Activated CD4-positive, alpha-beta T cell treated with anti-CD3 and anti-CD28 coated beads for 36 hours (primary cell): ENCODE measurements around the gene TSHZ2. TPM values are rescaled to one million over a fixed set of nuclear protein-coding genes. Genes with fewer than 3 reads are reported as not detected.

Source experiments
- ATAC-seq: fragments of 200-7000 bp; cut with Tn5 transposase; one replicate; pipeline ENCODE4 v1.10.0; 2021; ENCODE audit warnings: mild to moderate bottlenecking, moderate library complexity
- CTCF ChIA-PET: fragments of 350-600 bp; sonication (Branson Sonifier 250); formaldehyde crosslinking; loops from one replicate; lab custom pipeline; 2021; ENCODE audit warnings: antibody characterized with exemption; lab: Charles Lee
- POLR2A ChIA-PET: fragments of 350-600 bp; sonication (Branson Sonifier 250); formaldehyde crosslinking; loops from one replicate; lab custom pipeline; 2021; ENCODE audit warnings: antibody characterized with exemption, inconsistent platforms; lab: Charles Lee
- DNase-seq: peaks from one replicate; pipeline ENCODE4 v3.0.0-alpha.2; 2020
- H3K27ac Mint-ChIP-seq: one replicate; pipeline ENCODE4 v1.8.0; 2021; ENCODE audit warnings: mixed read lengths
- H3K27me3 Mint-ChIP-seq: one replicate; pipeline ENCODE4 v1.8.0; 2021; ENCODE audit warnings: mixed read lengths
- H3K36me3 Mint-ChIP-seq: one replicate; pipeline ENCODE4 v1.8.0; 2021; ENCODE audit warnings: low read depth, mixed read lengths
- H3K4me1 Mint-ChIP-seq: one replicate; pipeline ENCODE4 v1.8.0; 2021; ENCODE audit warnings: mixed read lengths
- H3K4me3 Mint-ChIP-seq: one replicate; pipeline ENCODE4 v1.8.0; 2021; ENCODE audit warnings: mild to moderate bottlenecking, moderate library complexity, mixed read lengths
- H3K9me3 Mint-ChIP-seq: one replicate; pipeline ENCODE4 v1.8.0; 2021; ENCODE audit warnings: low read depth, mixed read lengths
- intact Hi-C, 2 experiments: fragments of 100-400 bp; cut with DNase I in 1 of 2; cut with micrococcal nuclease in 1 of 2; formaldehyde crosslinking; loops; one replicate each; pipeline versions ENCODE4 v1.14.2 to v1.15.1; 2022 to 2024; cut with DNase I, micrococcal nuclease
- total RNA-seq, 2 experiments: library from RNA; stranded (reverse); gene quantifications; one replicate each; pipeline ENCODE4 v1.2.3, GENCODE V29; 2021

Gene TSHZ2
- total RNA-seq, 2 experiments from 2014 or later: 25.9 to 43.6 TPM

- Mint-ChIP-seq H3K36me3 (peaks cover 6% of the 10 kb centered on the region), H3K27me3 (no peaks in the 10 kb centered on the region), H3K27ac (no peak overlapping the region), H3K4me3 (no peak overlapping the region), H3K4me1 (peaks cover 3% of the 10 kb centered on the region), H3K9me3 (no peaks in the 10 kb centered on the region)
- POLR2A ChIA-PET: no interaction called here
- DNase-seq (no peak), ATAC-seq (no peak)
- CTCF ChIA-PET: interaction anchor here (0.9 kb wide), 1 partner anchor 65 kb away, joined by 3 read pairs; no protein-coding TSS in a partner anchor
- intact Hi-C loops: no loop called here
These were observed 360.1 kb downstream of the TSHZ2 start for GRCh38 chr20:53332022-53332837.

- H3K9me3 Mint-ChIP-seq: no peaks in the 10 kb centered on the region
- ChIA-PET POLR2A (no interaction called here), CTCF (interaction anchor here (0.6 kb wide), 1 partner anchor 411 kb away, joined by 3 read pairs; no protein-coding TSS in a partner anchor)
- no peak overlapping the region for H3K4me3 Mint-ChIP-seq
- peaks cover 3% of the 10 kb centered on the region for H3K4me1 Mint-ChIP-seq
- H3K36me3 Mint-ChIP-seq: peaks cover 3% of the 10 kb centered on the region
- H3K27me3 Mint-ChIP-seq: no peaks in the 10 kb centered on the region
- intact Hi-C loops: no loop called here
- no peak overlapping the region for H3K27ac Mint-ChIP-seq
- DNase-seq (no peak), ATAC-seq (no peak)
These were observed 362.7 kb downstream of the TSHZ2 start for GRCh38 chr20:53334861-53335260.

- no peaks in the 10 kb centered on the region for H3K9me3 Mint-ChIP-seq
- intact Hi-C loops: no loop called here
These were observed 363.4 kb downstream of the TSHZ2 start for GRCh38 chr20:53335555-53335954.

GRCh38 chr20:53336892-53337291 is 364.7 kb downstream of the TSHZ2 start:
- Mint-ChIP-seq H3K27ac (no peak overlapping the region), H3K4me3 (no peak overlapping the region), H3K36me3 (peaks cover 3% of the 10 kb centered on the region), H3K27me3 (no peaks in the 10 kb centered on the region), H3K9me3 (no peaks in the 10 kb centered on the region), H3K4me1 (peaks cover 3% of the 10 kb centered on the region)
- intact Hi-C loops: no loop called here
- ATAC-seq (no peak), DNase-seq (no peak)
- CTCF ChIA-PET: interaction anchor here (1.1 kb wide), 2 partner anchors 8 to 211 kb away, joined by 3 read pairs; no protein-coding TSS in a partner anchor
- POLR2A ChIA-PET: no interaction called here

More at GRCh38 chr20:53335555-53335954, 363.4 kb downstream of the TSHZ2 start:
- peaks cover 3% of the 10 kb centered on the region for H3K36me3 Mint-ChIP-seq
- H3K27ac Mint-ChIP-seq: no peak overlapping the region
- H3K4me1 Mint-ChIP-seq: peaks cover 3% of the 10 kb centered on the region
- DNase-seq (no peak), ATAC-seq (no peak)
- no peak overlapping the region for H3K4me3 Mint-ChIP-seq
- ChIA-PET POLR2A (no interaction called here), CTCF (interaction anchor here (1.1 kb wide), 1 partner anchor 603 kb away, joined by 4 read pairs; no protein-coding TSS in a partner anchor)
- H3K27me3 Mint-ChIP-seq: no peaks in the 10 kb centered on the region

- DNase-seq: no peak
- POLR2A ChIA-PET: no interaction called here
- Mint-ChIP-seq H3K36me3 (no peaks in the 10 kb centered on the region), H3K27me3 (no peaks in the 10 kb centered on the region), H3K4me3 (no peak overlapping the region), H3K4me1 (peaks cover 3% of the 10 kb centered on the region), H3K27ac (no peak overlapping the region), H3K9me3 (no peaks in the 10 kb centered on the region)
- ATAC-seq: no peak
- CTCF ChIA-PET: interaction anchor here (0.5 to 1.1 kb wide), 2 partner anchors 9 to 383 kb away, joined by 3 read pairs; no protein-coding TSS in a partner anchor
- intact Hi-C loops: no loop called here
These were observed 365.4 kb downstream of the TSHZ2 start for GRCh38 chr20:53337390-53338101.

GRCh38 chr20:53338716-53339115 is 366.6 kb downstream of the TSHZ2 start:
- no peak for DNase-seq
- ChIA-PET CTCF (interaction anchor here (1.0 kb wide), 1 partner anchor 130 kb away, joined by 4 read pairs; no protein-coding TSS in a partner anchor), POLR2A (no interaction called here)
- H3K27ac Mint-ChIP-seq: no peak overlapping the region
- no peak for ATAC-seq
- no peaks in the 10 kb centered on the region for H3K36me3 Mint-ChIP-seq
- intact Hi-C loops: no loop called here
- no peak overlapping the region for H3K4me3 Mint-ChIP-seq
- H3K9me3 Mint-ChIP-seq: no peaks in the 10 kb centered on the region
- H3K27me3 Mint-ChIP-seq: no peaks in the 10 kb centered on the region
- peaks cover 3% of the 10 kb centered on the region for H3K4me1 Mint-ChIP-seq

GRCh38 chr20:53342429-53342828 is 370.3 kb downstream of the TSHZ2 start:
- no peak overlapping the region for H3K27ac Mint-ChIP-seq
- intact Hi-C loops: no loop called here
- H3K4me3 Mint-ChIP-seq: no peak overlapping the region
- CTCF ChIA-PET: no interaction called here
- no peaks in the 10 kb centered on the region for H3K4me1 Mint-ChIP-seq
- no peak for DNase-seq
- peaks cover 3% of the 10 kb centered on the region for H3K36me3 Mint-ChIP-seq
- H3K9me3 Mint-ChIP-seq: no peaks in the 10 kb centered on the region
- no peaks in the 10 kb centered on the region for H3K27me3 Mint-ChIP-seq
- no peak for ATAC-seq
- POLR2A ChIA-PET: no interaction called here

GRCh38 chr20:53343448-53343847 is 371.3 kb downstream of the TSHZ2 start:
- no peak overlapping the region for H3K4me3 Mint-ChIP-seq
- no peaks in the 10 kb centered on the region for H3K27me3 Mint-ChIP-seq
- no peak overlapping the region for H3K27ac Mint-ChIP-seq
- ATAC-seq (no peak), DNase-seq (no peak)
- intact Hi-C loops: no loop called here
- no peaks in the 10 kb centered on the region for H3K4me1 Mint-ChIP-seq
- POLR2A ChIA-PET: no interaction called here
- no peaks in the 10 kb centered on the region for H3K9me3 Mint-ChIP-seq
- CTCF ChIA-PET: interaction anchor here (1.1 kb wide), 1 partner anchor 13 kb away, joined by 4 read pairs; no protein-coding TSS in a partner anchor
- peaks cover 5% of the 10 kb centered on the region for H3K36me3 Mint-ChIP-seq

- Mint-ChIP-seq H3K36me3 (peaks cover 8% of the 10 kb centered on the region), H3K9me3 (no peaks in the 10 kb centered on the region), H3K27ac (no peak overlapping the region), H3K27me3 (no peaks in the 10 kb centered on the region), H3K4me1 (no peaks in the 10 kb centered on the region), H3K4me3 (no peak overlapping the region)
- CTCF ChIA-PET: no interaction called here
- POLR2A ChIA-PET: no interaction called here
- DNase-seq (no peak), ATAC-seq (no peak)
- intact Hi-C loops: no loop called here
These were observed 372.7 kb downstream of the TSHZ2 start for GRCh38 chr20:53344891-53345290.

- CTCF ChIA-PET: no interaction called here
- Mint-ChIP-seq H3K36me3 (peaks cover 8% of the 10 kb centered on the region), H3K27ac (no peak overlapping the region), H3K9me3 (no peaks in the 10 kb centered on the region), H3K4me1 (no peaks in the 10 kb centered on the region), H3K4me3 (no peak overlapping the region), H3K27me3 (no peaks in the 10 kb centered on the region)
- DNase-seq (no peak), ATAC-seq (no peak)
- POLR2A ChIA-PET: no interaction called here
- intact Hi-C loops: no loop called here
These were observed 373.6 kb downstream of the TSHZ2 start for GRCh38 chr20:53345536-53346334.

GRCh38 chr20:53346335-53346648 is 374.1 kb downstream of the TSHZ2 start:
- ChIA-PET POLR2A (no interaction called here), CTCF (no interaction called here)
- no peak overlapping the region for H3K4me3 Mint-ChIP-seq
- no peaks in the 10 kb centered on the region for H3K4me1 Mint-ChIP-seq
- H3K27ac Mint-ChIP-seq: no peak overlapping the region
- H3K36me3 Mint-ChIP-seq: peaks cover 8% of the 10 kb centered on the region
- DNase-seq (no peak), ATAC-seq (no peak)
- intact Hi-C loops: no loop called here
- H3K27me3 Mint-ChIP-seq: no peaks in the 10 kb centered on the region
- H3K9me3 Mint-ChIP-seq: no peaks in the 10 kb centered on the region
